Measurements from ENCODE around the gene DOCK2.

DNA sequence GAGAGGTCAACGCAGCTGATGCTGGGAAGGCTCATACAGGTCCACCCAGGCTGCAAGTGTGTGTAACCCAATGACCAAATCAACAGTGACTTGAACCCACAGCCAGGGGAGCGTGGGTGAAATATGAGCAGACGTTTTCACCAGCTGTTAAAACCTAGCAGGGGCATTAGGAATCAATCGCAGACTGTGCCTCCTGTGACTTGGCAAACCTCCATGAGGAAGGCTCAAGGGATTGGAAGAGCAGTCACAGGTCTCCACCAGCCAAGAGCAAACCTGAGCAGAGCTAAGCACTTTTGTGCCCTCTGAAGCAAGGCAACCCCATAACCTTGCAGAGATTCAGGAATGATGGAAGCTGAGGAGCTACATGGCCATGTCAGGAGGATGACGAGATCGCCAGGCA lies 317.7 kb downstream of the DOCK2 start:
- TF ChIP-seq, protein P1, sequence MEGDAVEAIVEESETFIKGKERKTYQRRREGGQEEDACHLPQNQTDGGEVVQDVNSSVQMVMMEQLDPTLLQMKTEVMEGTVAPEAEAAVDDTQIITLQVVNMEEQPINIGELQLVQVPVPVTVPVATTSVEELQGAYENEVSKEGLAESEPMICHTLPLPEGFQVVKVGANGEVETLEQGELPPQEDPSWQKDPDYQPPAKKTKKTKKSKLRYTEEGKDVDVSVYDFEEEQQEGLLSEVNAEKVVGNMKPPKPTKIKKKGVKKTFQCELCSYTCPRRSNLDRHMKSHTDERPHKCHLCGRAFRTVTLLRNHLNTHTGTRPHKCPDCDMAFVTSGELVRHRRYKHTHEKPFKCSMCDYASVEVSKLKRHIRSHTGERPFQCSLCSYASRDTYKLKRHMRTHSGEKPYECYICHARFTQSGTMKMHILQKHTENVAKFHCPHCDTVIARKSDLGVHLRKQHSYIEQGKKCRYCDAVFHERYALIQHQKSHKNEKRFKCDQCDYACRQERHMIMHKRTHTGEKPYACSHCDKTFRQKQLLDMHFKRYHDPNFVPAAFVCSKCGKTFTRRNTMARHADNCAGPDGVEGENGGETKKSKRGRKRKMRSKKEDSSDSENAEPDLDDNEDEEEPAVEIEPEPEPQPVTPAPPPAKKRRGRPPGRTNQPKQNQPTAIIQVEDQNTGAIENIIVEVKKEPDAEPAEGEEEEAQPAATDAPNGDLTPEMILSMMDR (IDR thresholded peaks at IDR 0.05) = no peak
- no peak for TF ChIP-seq EZH2phosphoT487 (IDR thresholded peaks at IDR 0.05)
- no peak for TF ChIP-seq EZH2 (IDR thresholded peaks at IDR 0.05)

Data from neural progenitor cell (in vitro differentiated cells).